ENCODE measurements around the gene RXFP2. TPM values are rescaled to one million over a fixed set of nuclear protein-coding genes. Genes with fewer than 3 reads are reported as not detected.

The RXFP2 gene
- total and polyA plus RNA-seq, 10 of the 15 experiments (the other 5 are each of a cell fraction or from before 2014, with no cell fraction given) = 0.01 to 0.05 TPM; not detected in 8

- POLR2A ChIA-PET = no interaction called here
- intact Hi-C loops (cut with micrococcal nuclease; ENCODE audit: unreplicated experiment) = no loop called here
These were observed 33.2 kb upstream of the RXFP2 start for GRCh38 chr13:31706105-31706504.

More at GRCh38 chr13:31706105-31706504, 33.2 kb upstream of the RXFP2 start:
- WGBS (ENCODE audit: insufficient coverage, insufficient replicate concordance, low lambda C conversion rate, missing lambda C conversion rate) = 0% methylated on average over 1 of the region's 1 CpG
- H3K4me1 ChIP-seq (ENCODE audit: control insufficient read depth, insufficient read depth, low read length) = no peaks in the 10 kb centered on the region
- no peaks in the 10 kb centered on the region for H3K79me2 ChIP-seq (ENCODE audit: control insufficient read depth, insufficient read depth, low read length)
- FAIRE-seq (no peak), DNase-seq (ENCODE audit: low read depth, low spot score) (no peak), ATAC-seq (no peak)
- no peak overlapping the region for H2AFZ ChIP-seq (ENCODE audit: control insufficient read depth, low read depth, low read length)
- H3K27ac ChIP-seq (ENCODE audit: control insufficient read depth, insufficient read depth) = no peak overlapping the region
- RAD21 ChIA-PET (ENCODE audit: unreplicated experiment) = no interaction called here
- CTCF ChIA-PET = no interaction called here
- in situ Hi-C loops (cut with MboI) = no loop called here
- no peaks in the 10 kb centered on the region for H3K36me3 ChIP-seq (ENCODE audit: control insufficient read depth in 2 of 2, insufficient read depth in 2 of 2, low read length in 1 of 2)
- H3K9ac ChIP-seq (ENCODE audit: control insufficient read depth, insufficient read depth, low read length) = no peak overlapping the region
- no peak overlapping the region for H3K4me2 ChIP-seq (ENCODE audit: control insufficient read depth, insufficient read depth)
- no TSS peak for BruUV-seq (replicated peaks)
- 0 out of 4 replicates have a peak, but pooled peaks cover 0 to 4% of the 10 kb centered on the region in 2 experiments for H3K27me3 ChIP-seq (replicated peaks in 1 of 2; ENCODE audit: control insufficient read depth in 2 of 2, insufficient read depth in 2 of 2, low read length in 1 of 2)
- H3K4me3 ChIP-seq = no peak overlapping the region
- H3K9me3 ChIP-seq (replicated peaks; ENCODE audit: control insufficient read depth, insufficient read depth, low read length) = no peaks in the 10 kb centered on the region
- SMC1A ChIA-PET (ENCODE audit: uncharacterized antibody, unreplicated experiment) = no interaction called here
- TF ChIP-seq EED (IDR thresholded peaks at IDR 0.05; ENCODE audit: low read depth) (no peak), E2F8 (IDR thresholded peaks at IDR 0.05; ENCODE audit: low read depth, partially characterized antibody) (no peak), MEF2A (IDR thresholded peaks at IDR 0.05; ENCODE audit: insufficient read depth, low read depth, low read length) (no peak), CREM (IDR thresholded peaks at IDR 0.05; ENCODE audit: low read depth) (no peak), NFYA (IDR thresholded peaks at IDR 0.05; ENCODE audit: borderline replicate concordance, low read depth, low read length) (no peak), PAX5 (IDR thresholded peaks at IDR 0.05; ENCODE audit: borderline replicate concordance, low read depth, low read length) (no peak), CTCF (IDR thresholded peaks at IDR 0.05 in 2 of 3, conservative IDR thresholded peaks at IDR 0.05 in 1 of 3; ENCODE audit: control insufficient read depth in 2 of 3, extremely low read depth in 1 of 3, insufficient read depth in 1 of 3, low read depth in 3 of 3, low read length in 3 of 3) (no peak), TBL1XR1 (IDR thresholded peaks at IDR 0.05; ENCODE audit: low read depth, low read length) (no peak), SMARCA5 (IDR thresholded peaks at IDR 0.05) (no peak), MTA3 (IDR thresholded peaks at IDR 0.05; ENCODE audit: borderline replicate concordance, low read length) (no peak), RELB (IDR thresholded peaks at IDR 0.05; ENCODE audit: low read depth) (no peak)
- no peaks in the 10 kb centered on the region for H4K20me1 ChIP-seq (ENCODE audit: control insufficient read depth, insufficient read depth)
